A673 (cell line): ENCODE data around the gene KMT5C. TPM values are rescaled to one million over a fixed set of nuclear protein-coding genes. Genes with fewer than 3 reads are reported as not detected.

ENCODE experiments used
- BruUV-seq: library from RNA; stranded (reverse); fragments of 400-500 nt; replicated peaks from 2 replicates; lab custom pipeline; 2021; lab: Mats Ljungman, UMichigan
- CTCF ChIA-PET: fragments of 300-600 bp; sonication (Branson Sonifier 250); formaldehyde crosslinking; loops from one replicate; lab custom pipeline; 2022; ENCODE audit warnings: antibody characterized with exemption; lab: Charles Lee
- POLR2A ChIA-PET: fragments of 300-600 bp; sonication (Branson Sonifier 250); formaldehyde crosslinking; loops from one replicate; lab custom pipeline; 2022; ENCODE audit warnings: antibody characterized with exemption; ENCODE audit not compliant: low non-redundant PET; lab: Charles Lee
- DNase-seq: peaks from one replicate; pipeline ENCODE4 v3.0.0-alpha.2; 2015; ENCODE audit warnings: low spot score
- H3K27ac ChIP-seq: fragments of 200-600 bp; sonication (generic); 2 replicates; pipeline ENCODE4 v1.5.1; 2016; ENCODE audit warnings: mixed run types, low read depth, mild to moderate bottlenecking, mixed read lengths, antibody characterized with exemption, low read length; ENCODE audit not compliant: poor library complexity, severe bottlenecking
- H3K27me3 ChIP-seq: fragments of 200-600 bp; sonication (generic); replicated peaks from 2 replicates; pipeline ENCODE4 v1.6.1; 2017; ENCODE audit warnings: mixed run types, low read depth, mild to moderate bottlenecking, mixed read lengths, antibody characterized with exemption, low read length; ENCODE audit not compliant: insufficient read depth, poor library complexity
- H3K36me3 ChIP-seq: fragments of 200-600 bp; sonication (generic); 2 replicates; pipeline ENCODE4 v1.6.1; 2016; ENCODE audit warnings: mixed run types, mild to moderate bottlenecking, mixed read lengths, antibody characterized with exemption, low read length; ENCODE audit not compliant: insufficient read depth, poor library complexity, severe bottlenecking
- H3K4me1 ChIP-seq: fragments of 200-600 bp; sonication (generic); 2 replicates; pipeline ENCODE4 v1.6.1; 2017; ENCODE audit warnings: mixed run types, mild to moderate bottlenecking, mixed read lengths, antibody characterized with exemption, low read length; ENCODE audit not compliant: insufficient read depth, poor library complexity, severe bottlenecking
- H3K4me3 ChIP-seq: fragments of 200-600 bp; sonication (generic); 2 replicates; pipeline ENCODE4 v1.5.1; 2016; ENCODE audit warnings: low read depth, mixed run types, mild to moderate bottlenecking, mixed read lengths, low read length; ENCODE audit not compliant: poor library complexity, severe bottlenecking
- H3K9me3 ChIP-seq: fragments of 200-600 bp; sonication (generic); 2 replicates; pipeline ENCODE4 v1.6.1; 2016; ENCODE audit warnings: mixed run types, low read depth, mild to moderate bottlenecking, mixed read lengths, antibody characterized with exemption, low read length; ENCODE audit not compliant: poor library complexity, severe bottlenecking
- EZH2 ChIP-seq: fragments of 200-600 bp; sonication (generic); IDR thresholded peaks from 2 replicates; pipeline ENCODE4 v1.6.1; 2017; ENCODE audit warnings: borderline replicate concordance, low read depth, mild to moderate bottlenecking, mixed read lengths, antibody characterized with exemption, low read length; ENCODE audit not compliant: poor library complexity, severe bottlenecking
- intact Hi-C: fragments of 100-400 bp; cut with micrococcal nuclease; formaldehyde crosslinking; loops from one replicate; pipeline ENCODE4 v1.10.0; 2022; ENCODE audit not compliant: unreplicated experiment
- total RNA-seq: library from RNA; stranded (reverse); gene quantifications from 2 replicates; pipeline ENCODE4 v1.2.3, GENCODE V29; 2021
- TF ChIP-seq, protein P1 (sequence below): fragments of 300-800, 200-600 bp; sonication (generic); conservative IDR thresholded peaks from 2 replicates; pipeline ENCODE4 v1.5.1; 2017; ENCODE audit warnings: low read depth, mild to moderate bottlenecking, antibody characterized with exemption, low read length, moderate library complexity, mixed read lengths

KMT5C gene
- total RNA-seq, 1 experiment from 2014 or later, result 19.7 TPM

DNA sequence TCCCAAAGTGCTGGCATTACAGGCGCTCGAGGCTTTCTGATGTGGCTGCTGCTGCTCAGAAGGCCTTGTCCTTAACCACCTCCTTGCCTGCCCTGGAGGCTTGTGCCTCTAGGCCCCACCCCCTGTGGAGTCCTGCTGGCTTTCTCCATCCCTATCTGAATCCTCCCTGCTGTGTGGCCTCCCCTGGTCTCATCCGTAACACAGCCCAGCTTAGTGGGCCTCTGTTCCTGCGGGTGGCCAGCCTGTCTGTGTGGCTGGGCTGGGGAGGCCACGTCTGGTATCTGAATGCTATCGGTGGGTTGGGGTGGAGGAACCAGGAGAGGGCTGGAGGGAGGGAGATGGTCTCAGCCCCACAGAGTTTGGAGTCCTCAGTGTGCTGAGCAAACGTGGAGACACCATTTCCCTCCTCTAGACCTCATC lies 50.8 kb downstream of the KMT5C start:
- Histone ChIP-seq H3K27me3 (no peaks in the 10 kb centered on the region), H3K36me3 (peaks cover 38% of the 10 kb centered on the region), H3K4me1 (peaks cover 22% of the 10 kb centered on the region), H3K27ac (no peak overlapping the region), H3K4me3 (no peak overlapping the region), H3K9me3 (no peaks in the 10 kb centered on the region)
- peak; percentile 49 for DNase-seq
- ChIA-PET POLR2A (interaction anchor here (0.6 kb wide), 1 partner anchor 17 kb away, joined by 3 read pairs; the partner anchor contains the start of gene UBE2S), CTCF (no interaction called here)
- BruUV-seq, result no TSS peak
- intact Hi-C loops, result no loop called here
- TF ChIP-seq EZH2, result no peak
- TF ChIP-seq, protein P1, sequence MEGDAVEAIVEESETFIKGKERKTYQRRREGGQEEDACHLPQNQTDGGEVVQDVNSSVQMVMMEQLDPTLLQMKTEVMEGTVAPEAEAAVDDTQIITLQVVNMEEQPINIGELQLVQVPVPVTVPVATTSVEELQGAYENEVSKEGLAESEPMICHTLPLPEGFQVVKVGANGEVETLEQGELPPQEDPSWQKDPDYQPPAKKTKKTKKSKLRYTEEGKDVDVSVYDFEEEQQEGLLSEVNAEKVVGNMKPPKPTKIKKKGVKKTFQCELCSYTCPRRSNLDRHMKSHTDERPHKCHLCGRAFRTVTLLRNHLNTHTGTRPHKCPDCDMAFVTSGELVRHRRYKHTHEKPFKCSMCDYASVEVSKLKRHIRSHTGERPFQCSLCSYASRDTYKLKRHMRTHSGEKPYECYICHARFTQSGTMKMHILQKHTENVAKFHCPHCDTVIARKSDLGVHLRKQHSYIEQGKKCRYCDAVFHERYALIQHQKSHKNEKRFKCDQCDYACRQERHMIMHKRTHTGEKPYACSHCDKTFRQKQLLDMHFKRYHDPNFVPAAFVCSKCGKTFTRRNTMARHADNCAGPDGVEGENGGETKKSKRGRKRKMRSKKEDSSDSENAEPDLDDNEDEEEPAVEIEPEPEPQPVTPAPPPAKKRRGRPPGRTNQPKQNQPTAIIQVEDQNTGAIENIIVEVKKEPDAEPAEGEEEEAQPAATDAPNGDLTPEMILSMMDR, result no peak

DNA sequence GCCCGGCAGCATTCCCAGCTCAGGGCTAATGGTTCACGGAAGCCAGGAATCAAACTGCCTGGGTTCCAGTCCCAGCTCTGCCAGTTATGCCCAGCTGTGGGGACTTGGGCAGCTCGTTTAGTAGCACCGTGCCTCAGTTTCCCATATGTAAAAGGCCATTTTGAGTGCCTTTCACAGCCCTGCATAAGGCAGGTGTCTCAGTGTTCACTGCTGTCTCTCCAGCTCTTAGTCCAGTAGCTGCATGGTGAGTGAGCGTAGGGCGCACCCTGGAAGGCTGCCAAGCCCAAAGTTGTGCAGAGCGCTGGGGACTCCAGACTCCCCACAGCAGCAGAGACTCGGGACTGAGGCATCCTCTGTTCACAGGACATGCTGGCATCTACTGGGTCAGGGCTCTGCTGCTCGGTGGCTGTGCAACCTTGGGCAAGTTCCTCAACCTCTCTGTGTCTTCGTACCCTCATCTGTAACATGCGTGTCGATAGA lies 51.6 kb downstream of the KMT5C start:
- DNase-seq, result no peak

DNA sequence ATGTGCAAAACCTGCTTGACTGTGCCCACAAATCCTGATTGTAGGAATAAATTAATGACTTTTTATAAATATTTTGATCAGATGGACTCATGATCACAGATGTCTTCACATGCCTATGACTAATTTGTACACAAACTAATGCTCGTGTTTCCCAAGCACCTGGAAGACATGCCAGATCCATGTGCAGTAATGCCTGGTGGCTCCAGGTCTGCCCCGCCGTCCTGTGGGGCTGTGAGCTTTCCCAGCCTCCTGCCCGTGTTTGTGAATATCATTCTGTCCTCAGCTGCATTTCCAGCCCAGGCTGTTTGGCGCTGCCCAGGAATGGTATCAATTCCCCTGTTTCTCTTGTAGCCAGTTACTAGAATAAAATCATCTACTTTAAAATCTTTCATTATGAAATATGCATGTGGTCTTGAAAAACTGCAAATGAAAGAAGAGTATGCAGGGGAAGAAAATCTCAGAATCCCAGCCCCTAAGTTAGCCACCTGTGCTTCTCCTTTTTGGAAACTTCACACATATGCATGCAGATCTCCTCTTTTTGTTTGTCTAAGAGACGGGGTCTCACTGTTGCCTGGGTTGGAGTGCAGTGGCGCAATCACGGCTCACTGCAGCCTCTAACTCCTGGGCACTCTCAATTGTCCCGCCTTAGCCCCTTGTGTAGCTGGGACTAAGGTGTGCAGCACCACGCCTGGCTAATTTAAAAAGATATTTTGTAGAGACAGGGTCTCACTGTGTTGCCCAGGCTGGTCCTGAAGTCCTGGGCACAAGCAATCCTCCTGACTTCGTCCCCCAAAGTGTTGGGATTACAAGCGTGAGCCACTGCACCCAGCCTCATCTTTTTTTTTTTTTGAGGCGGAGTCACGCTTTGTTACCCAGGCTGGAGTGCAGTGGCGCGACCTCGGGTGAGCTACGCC lies 52.3 kb downstream of the KMT5C start:
- no peak overlapping the region for H3K27ac ChIP-seq
- H3K4me1 ChIP-seq, result peaks cover 22% of the 10 kb centered on the region
- H3K9me3 ChIP-seq, result no peaks in the 10 kb centered on the region
- no peaks in the 10 kb centered on the region for H3K27me3 ChIP-seq
- DNase-seq, result no peak
- intact Hi-C loops, result no loop called here
- peaks cover 31% of the 10 kb centered on the region for H3K36me3 ChIP-seq
- H3K4me3 ChIP-seq, result no peak overlapping the region
- no peak for TF ChIP-seq EZH2
- TF ChIP-seq, protein P1, result no peak
- BruUV-seq, result no TSS peak
- ChIA-PET CTCF (no interaction called here), POLR2A (no interaction called here)

More for the DNA sequence above, 51.6 kb downstream of the KMT5C start:
- ChIA-PET POLR2A (no interaction called here), CTCF (no interaction called here)
- peaks cover 22% of the 10 kb centered on the region for H3K4me1 ChIP-seq
- no peak overlapping the region for H3K4me3 ChIP-seq
- TF ChIP-seq, protein P1, result no peak
- TF ChIP-seq EZH2, result no peak
- no peak overlapping the region for H3K27ac ChIP-seq
- no peaks in the 10 kb centered on the region for H3K27me3 ChIP-seq
- peaks cover 38% of the 10 kb centered on the region for H3K36me3 ChIP-seq
- no TSS peak for BruUV-seq
- intact Hi-C loops, result no loop called here
- no peaks in the 10 kb centered on the region for H3K9me3 ChIP-seq
